ENCODE results near the gene MUC13. TPM values are rescaled to one million over a fixed set of nuclear protein-coding genes. Genes with fewer than 3 reads are reported as not detected.

Gene MUC13
- total and polyA plus RNA-seq, 9 of the 15 experiments (the other 6 are each of a cell fraction or from before 2014, with no cell fraction given) = 0.09 TPM; not detected in 8

- TF ChIP-seq TEAD4 (IDR thresholded peaks at IDR 0.05; ENCODE audit: low read length) (peak; percentile 56; the same call in 1 of the 2 replicates), TEAD4 (CRISPR knock-in tag; IDR thresholded peaks at IDR 0.05; ENCODE audit: borderline replicate concordance) (no peak), SRF (CRISPR knock-in tag; IDR thresholded peaks at IDR 0.05) (no peak; a peak in 1 of 4 replicates), TCF15 (CRISPR knock-in tag; IDR thresholded peaks at IDR 0.05) (no peak), ZFP30 (CRISPR knock-in tag; IDR thresholded peaks at IDR 0.05; ENCODE audit: borderline replicate concordance) (no peak), DPF2 (IDR thresholded peaks at IDR 0.05) (peak; percentile 81), RBM22 (IDR thresholded peaks at IDR 0.05; ENCODE audit: low read depth, low read length, poor library complexity, severe bottlenecking) (no peak), BCOR (IDR thresholded peaks at IDR 0.05) (no peak), KLF1 (tag; IDR thresholded peaks at IDR 0.05) (0 out of 2 replicates have a peak, but pooled peaks have one; percentile 36), JUN (IDR thresholded peaks at IDR 0.05; ENCODE audit: borderline replicate concordance, low read depth, low read length) (no peak), JUN (CRISPR knock-in tag; IDR thresholded peaks at IDR 0.05; ENCODE audit: borderline replicate concordance) (no peak), KHSRP (IDR thresholded peaks at IDR 0.05) (no peak), POLR2AphosphoS5 (IDR thresholded peaks at IDR 0.05; ENCODE audit: control insufficient read depth, insufficient read depth, low read depth, low read length) (0 out of 2 replicates have a peak, but pooled peaks have one; percentile 32), KAT8 (IDR thresholded peaks at IDR 0.05; ENCODE audit: low read depth) (no peak), EZH2 (IDR thresholded peaks at IDR 0.05; ENCODE audit: borderline replicate concordance, low read depth, low read length) (no peak), ZBTB7A (IDR thresholded peaks at IDR 0.05; ENCODE audit: borderline replicate concordance, control insufficient read depth, low read depth, low read length) (peak; percentile 59; the same call in 1 of the 2 replicates), RBM17 (IDR thresholded peaks at IDR 0.05; ENCODE audit: borderline replicate concordance, low read depth, low read length) (no peak), FOXP1 (CRISPR knock-in tag; IDR thresholded peaks at IDR 0.05) (no peak), PHB2 (IDR thresholded peaks at IDR 0.05; ENCODE audit: low read depth) (no peak), EWSR1 (IDR thresholded peaks at IDR 0.05; ENCODE audit: borderline replicate concordance, low read depth, partially characterized antibody) (no peak), RAD21 (CRISPR knock-in tag; conservative IDR thresholded peaks at IDR 0.05 in 1 of 2, IDR thresholded peaks at IDR 0.05 in 1 of 2) (no peak)
- TF ChIP-seq, protein P1, sequence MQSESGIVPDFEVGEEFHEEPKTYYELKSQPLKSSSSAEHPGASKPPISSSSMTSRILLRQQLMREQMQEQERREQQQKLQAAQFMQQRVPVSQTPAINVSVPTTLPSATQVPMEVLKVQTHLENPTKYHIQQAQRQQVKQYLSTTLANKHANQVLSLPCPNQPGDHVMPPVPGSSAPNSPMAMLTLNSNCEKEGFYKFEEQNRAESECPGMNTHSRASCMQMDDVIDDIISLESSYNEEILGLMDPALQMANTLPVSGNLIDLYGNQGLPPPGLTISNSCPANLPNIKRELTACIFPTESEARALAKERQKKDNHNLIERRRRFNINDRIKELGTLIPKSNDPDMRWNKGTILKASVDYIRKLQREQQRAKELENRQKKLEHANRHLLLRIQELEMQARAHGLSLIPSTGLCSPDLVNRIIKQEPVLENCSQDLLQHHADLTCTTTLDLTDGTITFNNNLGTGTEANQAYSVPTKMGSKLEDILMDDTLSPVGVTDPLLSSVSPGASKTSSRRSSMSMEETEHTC (IDR thresholded peaks at IDR 0.05) = no peak
- TF ChIP-seq, protein P2, sequence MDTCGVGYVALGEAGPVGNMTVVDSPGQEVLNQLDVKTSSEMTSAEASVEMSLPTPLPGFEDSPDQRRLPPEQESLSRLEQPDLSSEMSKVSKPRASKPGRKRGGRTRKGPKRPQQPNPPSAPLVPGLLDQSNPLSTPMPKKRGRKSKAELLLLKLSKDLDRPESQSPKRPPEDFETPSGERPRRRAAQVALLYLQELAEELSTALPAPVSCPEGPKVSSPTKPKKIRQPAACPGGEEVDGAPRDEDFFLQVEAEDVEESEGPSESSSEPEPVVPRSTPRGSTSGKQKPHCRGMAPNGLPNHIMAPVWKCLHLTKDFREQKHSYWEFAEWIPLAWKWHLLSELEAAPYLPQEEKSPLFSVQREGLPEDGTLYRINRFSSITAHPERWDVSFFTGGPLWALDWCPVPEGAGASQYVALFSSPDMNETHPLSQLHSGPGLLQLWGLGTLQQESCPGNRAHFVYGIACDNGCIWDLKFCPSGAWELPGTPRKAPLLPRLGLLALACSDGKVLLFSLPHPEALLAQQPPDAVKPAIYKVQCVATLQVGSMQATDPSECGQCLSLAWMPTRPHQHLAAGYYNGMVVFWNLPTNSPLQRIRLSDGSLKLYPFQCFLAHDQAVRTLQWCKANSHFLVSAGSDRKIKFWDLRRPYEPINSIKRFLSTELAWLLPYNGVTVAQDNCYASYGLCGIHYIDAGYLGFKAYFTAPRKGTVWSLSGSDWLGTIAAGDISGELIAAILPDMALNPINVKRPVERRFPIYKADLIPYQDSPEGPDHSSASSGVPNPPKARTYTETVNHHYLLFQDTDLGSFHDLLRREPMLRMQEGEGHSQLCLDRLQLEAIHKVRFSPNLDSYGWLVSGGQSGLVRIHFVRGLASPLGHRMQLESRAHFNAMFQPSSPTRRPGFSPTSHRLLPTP (IDR thresholded peaks at IDR 0.05; ENCODE audit: borderline replicate concordance, extremely low read depth, insufficient read length) = no peak
- TF ChIP-seq, protein P3, sequence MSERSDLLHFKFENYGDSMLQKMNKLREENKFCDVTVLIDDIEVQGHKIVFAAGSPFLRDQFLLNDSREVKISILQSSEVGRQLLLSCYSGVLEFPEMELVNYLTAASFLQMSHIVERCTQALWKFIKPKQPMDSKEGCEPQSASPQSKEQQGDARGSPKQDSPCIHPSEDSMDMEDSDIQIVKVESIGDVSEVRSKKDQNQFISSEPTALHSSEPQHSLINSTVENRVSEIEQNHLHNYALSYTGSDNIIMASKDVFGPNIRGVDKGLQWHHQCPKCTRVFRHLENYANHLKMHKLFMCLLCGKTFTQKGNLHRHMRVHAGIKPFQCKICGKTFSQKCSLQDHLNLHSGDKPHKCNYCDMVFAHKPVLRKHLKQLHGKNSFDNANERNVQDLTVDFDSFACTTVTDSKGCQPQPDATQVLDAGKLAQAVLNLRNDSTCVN (CRISPR knock-in tag; IDR thresholded peaks at IDR 0.05) = no peak
Observed at GRCh38 chr3:124876401-124876878, 58.1 kb downstream of the MUC13 start (continued).

Data from K562 (cell line).